NOMO-1 treated with DMSO at 0.1 percent for 48 hours (cell line): ENCODE results near the gene GRID1.
A peak's percentile ranks its signal among the peaks of the same experiment; 100 is the strongest.

ENCODE experiments used
- DNase-seq: peaks from one replicate; lab custom pipeline; 2025; ENCODE audit not compliant: unreplicated experiment; lab: John Stamatoyannopoulos, UW

The GRID1 gene

DNA sequence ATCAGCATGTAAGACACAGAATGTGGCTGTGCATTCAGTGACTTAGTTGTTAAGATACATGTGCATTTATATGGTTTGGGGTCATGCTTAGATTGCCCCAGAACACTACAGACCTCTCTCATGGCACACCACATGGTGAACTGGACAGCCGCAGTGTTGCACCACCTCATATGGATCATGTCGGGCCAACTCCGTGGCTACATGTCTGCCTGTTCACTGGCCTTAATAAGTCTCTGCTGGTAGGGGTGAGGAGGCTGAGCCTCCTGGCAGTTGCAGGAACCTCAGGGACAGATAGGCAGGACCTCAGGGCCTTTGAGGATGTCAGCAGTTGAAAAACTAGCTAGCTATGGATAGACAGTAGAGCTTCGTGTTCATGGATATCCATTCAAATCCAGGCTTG, 751.0 kb downstream of the GRID1 start:
- no peak for DNase-seq

DNA sequence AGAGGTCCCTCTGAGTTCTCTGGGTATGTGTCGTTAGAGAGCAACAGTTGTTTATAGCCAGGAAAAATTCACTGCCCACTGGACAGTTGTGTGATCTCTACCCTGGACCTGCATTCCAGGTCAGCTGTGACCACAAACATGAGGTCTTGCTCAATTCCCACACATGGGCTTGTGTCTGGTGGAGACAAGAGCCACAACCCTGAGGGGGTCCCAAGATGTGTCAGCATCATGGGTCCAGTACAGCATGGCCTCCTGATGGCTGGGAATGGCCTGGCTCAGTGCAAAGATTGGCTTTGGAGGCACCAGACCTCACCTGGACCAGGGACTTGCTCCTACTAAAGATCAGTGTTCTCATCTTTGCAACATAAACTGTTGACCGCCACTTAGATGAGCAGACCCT, 751.6 kb downstream of the GRID1 start:
- no peak for DNase-seq

DNA sequence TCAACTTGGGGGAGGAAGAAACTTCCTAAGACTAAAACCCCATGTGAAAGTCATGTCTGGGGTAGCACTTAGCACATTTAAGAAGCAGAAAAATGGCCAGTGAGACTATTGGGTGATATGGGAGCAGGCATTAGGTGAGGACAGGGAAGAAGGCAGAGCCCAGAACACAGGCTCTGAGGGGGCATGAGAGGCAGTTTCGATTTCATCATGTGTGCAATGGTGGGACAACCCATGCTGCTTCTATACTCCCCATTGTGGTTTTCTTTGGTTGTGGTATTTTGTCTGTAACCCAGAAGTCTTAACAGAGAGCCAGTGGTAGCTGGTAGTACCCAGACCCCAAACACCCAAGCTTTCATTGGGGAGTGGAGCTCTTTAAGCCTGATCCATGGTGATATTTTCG, 752.0 kb downstream of the GRID1 start:
- DNase-seq = no peak

DNA sequence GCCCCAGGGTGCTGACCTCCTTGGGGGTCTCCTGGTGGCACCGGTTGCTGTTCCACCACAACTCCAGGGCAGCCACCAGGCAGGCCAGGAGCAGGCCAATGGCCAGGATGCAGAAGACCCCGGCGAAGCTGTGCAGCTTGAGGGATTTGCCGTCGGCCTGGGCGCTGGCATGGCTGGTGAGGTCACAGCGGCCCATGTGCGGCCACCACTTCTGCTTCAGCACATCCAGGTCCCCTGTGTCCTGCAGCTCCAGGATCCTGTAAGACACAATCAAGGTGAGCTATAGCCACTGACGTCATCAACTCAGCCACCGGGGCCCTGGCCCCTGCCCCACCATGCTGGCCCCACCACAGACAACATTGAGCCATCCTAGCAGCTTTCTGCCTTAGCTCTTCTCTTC, 753.2 kb downstream of the GRID1 start:
- no peak for DNase-seq

DNA sequence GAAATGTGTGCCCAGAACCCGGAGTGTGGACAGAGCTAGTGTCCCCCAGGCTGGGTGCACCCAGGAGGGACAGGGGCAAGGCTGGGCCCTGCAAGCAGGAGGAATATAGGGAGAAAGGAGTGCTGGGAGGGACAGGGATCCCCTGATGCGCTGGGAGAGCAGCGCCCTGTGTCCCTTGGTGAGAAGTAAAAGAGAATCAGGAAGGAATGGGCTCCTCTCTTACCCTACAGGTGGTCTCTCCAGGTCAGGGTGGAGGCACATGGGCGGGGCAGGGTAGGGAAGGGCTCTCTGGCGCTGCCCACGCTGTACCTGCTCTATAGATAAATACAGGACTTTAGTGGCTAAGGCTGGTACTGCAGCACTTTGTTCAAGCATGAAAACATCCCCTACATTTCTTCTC, 753.8 kb downstream of the GRID1 start:
- no peak for DNase-seq

DNA sequence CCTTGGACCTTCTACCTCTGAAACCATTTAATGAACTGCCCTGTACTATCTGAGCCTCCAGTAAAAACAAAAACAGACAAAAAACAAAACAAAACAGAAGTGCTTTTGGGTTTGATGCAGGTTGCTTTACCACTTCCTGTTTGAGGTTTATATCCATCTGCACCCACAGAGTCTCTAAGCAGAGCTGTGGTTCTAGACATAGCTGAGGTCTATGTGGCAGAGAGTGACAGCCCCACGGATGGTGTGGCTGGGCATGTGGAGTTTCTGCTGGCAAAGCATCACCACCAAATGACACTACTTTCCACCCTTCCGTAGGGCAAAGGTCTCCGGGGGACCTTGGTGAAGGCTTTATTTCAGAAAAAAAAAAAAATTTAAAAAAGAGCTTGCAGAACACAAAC, 754.2 kb downstream of the GRID1 start:
- DNase-seq = peak; percentile 68

DNA sequence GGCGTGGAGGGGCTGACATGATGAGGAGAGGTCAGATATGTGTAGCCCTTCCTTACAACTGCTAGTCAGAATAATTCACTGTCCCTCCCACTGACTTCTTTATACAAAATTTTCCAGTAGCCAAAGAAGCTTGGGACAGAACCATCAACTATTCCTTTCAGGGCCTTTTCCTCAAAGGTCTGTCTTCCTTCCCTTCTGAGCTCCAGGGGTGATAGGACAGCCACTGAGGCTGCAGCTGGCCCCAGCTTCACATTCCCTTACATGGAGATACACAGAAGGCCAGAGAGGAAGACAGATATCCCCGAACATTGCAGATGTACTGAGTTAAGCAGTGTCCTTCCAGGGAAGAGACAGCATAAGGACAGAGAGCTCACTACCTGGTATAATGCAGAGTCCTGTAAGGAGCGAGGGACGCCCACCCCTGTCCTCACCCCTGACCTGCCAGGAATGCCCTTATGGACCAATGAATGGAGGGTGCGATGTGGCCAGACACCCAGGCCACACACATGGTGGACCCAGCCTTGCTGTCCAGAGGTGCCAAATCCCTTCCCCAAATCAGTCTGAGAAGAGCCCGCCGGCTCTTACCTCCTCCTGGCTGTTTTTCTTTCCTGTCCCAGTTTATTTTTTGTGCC, 754.7 kb downstream of the GRID1 start:
- DNase-seq = no peak

DNA sequence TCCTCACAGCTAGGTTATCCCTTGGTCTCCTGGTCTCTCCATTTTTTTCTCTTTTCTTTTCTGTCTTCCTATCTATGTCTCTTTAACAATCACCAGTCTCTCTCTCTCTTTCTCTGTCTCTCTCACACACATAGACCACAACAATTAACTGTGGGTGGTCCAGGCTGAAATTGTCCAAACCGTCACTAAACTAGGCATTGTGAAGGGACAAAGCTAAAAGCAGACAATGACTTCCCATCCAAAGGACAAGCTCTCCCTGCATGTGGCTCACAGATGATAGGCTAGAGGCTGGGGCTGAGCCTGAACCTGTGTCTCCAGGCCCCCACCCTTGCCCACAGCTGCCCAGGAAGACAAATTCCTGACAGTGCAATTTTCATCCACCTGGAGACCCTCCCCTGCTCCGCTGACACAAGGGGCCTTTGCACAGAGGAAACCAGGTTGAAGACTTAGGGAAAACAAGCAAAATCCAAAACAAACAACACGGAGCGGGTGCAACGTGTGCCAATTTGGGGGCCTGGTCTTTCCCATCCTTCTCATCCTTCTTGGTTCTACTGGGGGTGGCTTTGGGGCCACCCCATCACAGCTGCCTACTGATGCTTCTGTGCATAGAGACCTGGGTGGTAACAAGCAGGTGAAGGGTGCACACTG, 755.4 kb downstream of the GRID1 start:
- DNase-seq = no peak

DNA sequence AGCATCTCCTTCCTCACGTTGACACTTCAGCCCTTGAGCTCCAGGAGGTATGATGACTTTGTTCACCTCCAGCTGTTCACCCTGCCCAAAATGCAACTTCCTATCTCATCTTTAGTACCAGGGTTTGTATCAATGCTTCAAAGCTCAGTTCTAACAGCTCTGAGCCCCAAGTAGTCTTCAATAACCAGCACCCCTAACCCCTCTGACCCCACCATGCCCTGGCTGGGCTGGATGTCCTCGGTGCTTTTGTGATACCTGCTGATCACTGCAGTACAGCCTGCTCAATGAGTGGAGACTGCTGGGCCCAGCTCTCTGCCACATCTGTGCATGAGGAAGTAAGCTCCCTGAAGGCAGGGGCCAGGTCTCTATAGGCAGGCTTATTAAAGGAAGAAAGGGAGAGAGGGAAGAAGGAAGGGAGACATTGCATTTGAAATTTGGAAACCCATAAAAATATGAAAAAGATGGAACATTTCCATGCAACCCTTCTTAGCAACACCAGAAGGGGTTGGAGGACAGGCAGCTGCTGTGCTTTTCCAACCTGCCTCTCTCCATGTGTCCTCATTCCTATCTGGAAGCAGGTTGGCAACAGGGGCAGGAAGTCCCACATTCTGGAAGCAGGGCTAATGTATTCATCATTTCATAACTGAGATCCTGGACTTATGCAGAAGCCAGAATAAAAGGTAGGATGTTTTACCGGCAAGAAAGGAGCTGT, 756.1 kb downstream of the GRID1 start:
- DNase-seq = no peak

DNA sequence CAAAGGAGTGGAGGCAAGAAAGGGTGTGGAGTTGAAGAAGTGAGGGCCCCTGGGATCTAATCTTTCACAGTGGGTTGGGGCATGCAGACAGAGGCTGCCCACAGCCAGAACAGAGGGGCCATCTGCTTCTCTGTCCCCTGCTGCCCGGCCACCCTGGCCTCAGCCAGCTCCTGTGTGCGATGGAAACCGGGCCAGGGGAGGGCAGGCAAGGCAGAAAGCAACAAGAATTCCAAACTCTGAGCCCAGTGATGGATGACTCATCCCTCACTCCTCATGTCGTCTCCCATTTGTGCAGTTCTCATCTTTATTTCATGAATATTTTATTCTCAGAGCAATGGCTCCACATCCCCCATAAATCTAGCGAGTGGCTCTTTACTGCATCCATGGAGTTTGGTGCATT, 757.1 kb downstream of the GRID1 start:
- DNase-seq = no peak

DNA sequence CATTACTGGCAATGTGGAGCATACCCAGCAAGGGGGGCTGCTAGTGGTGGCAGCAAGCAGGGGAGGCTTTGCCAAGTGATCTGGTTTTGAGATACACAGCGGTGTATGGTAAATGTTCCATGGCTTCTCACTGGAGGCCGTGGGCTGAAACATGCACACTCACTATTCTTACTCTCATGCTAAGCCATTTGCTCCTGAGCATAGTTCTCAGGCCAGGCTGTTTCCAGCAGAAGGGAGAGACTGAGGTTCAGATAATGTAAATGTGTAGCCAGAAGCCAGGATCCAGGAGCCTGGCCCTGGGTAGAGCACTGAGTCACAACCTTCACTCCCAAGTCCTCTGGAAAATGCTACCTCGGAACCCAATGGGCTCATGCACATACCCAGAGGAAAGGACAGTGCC, 757.9 kb downstream of the GRID1 start:
- DNase-seq = no peak

DNA sequence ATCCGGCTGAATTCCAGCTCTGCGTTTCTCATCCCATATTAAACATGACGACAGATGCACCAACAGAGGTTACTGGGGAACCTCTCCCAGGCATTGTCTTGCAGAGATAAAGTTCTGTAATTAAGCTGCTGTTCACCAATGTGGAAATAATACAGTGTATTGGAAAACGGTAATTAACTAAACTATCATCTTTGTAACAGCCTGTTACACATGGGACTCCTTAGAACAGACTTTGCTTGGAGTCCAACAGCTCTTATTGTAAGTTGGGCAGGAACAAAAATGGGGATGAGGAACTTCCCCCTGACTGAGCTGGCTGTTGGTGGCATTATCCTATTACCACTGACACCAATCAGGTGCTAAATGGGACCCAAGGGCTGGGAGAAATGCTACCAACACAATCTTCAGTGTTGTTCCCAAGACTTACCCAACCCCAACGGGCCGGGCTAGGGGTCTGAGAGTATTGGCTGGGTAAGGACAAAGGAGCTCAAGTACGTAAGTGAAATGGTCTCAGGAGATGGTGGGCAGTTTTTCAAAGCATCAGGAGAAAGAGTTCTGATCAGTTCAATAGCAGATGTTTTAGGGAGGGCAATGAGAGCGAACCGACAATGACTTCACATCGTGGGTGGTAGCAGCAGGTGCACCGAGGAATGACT, 759.4 kb downstream of the GRID1 start:
- DNase-seq = no peak

DNA sequence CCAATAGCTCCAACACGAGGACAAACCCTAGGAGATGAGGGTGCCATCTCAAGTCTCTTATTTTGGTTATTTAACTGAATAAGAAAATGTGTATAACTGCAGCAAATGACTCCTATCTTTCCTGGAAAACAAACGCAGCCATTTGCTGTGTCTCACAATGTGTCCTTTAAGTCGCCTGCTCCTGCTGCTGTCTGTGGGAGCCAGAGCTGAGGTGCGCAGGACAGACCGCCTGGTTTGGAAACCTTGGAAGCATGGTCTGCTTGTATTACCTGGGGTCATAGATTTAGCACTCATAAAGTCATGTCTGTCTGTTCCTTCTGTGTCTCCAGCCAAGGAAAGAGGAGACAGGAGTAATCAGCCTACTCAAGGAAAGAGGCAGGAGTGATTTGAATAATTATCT, 760.2 kb downstream of the GRID1 start:
- no peak for DNase-seq

DNA sequence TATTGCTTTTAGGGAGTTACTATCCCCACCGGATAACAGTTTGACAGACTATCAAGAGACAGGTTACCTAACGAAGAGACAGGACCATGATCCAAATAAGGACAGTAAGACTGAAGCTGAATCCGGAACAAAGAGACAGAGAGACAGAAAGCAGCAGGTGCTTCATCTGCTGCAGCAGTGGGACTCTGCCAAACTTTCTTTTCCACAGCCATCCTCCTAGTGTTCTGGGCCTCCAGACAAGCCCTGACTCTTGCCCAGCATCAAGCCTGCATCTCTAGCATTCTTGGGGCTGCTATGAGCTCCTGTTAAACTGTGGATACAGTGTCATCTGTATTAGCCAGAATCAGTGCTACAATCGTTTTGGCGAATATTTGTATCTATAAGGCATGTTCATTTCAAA, 761.7 kb downstream of the GRID1 start:
- DNase-seq = no peak

DNA sequence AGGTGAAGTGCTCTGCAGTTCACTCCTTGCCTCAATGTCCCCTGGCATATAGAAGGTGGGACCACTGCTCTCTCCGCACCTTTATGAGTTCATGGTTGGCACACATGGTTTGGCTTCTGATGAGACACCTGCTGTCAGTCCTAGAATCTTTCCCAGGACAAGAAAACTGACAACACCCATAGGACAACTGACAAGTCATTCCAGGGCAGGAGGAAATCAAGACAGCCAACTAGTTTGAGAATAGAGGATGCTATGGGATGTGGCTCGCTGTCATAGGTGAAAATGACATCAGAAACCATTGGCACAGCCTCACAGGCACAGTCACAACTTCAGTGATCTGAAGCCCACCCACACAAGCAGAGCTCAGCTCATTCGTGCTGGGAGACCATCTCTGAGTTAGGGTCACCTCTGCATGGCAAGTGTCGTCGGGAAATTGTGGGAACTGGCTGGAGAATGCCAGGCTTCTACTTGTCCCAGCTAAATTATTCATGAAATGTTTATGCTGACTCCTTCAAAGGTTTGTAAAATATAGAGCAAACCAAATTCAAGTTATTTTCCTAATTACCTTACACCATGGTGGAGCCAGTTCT, 762.4 kb downstream of the GRID1 start:
- DNase-seq = no peak

DNA sequence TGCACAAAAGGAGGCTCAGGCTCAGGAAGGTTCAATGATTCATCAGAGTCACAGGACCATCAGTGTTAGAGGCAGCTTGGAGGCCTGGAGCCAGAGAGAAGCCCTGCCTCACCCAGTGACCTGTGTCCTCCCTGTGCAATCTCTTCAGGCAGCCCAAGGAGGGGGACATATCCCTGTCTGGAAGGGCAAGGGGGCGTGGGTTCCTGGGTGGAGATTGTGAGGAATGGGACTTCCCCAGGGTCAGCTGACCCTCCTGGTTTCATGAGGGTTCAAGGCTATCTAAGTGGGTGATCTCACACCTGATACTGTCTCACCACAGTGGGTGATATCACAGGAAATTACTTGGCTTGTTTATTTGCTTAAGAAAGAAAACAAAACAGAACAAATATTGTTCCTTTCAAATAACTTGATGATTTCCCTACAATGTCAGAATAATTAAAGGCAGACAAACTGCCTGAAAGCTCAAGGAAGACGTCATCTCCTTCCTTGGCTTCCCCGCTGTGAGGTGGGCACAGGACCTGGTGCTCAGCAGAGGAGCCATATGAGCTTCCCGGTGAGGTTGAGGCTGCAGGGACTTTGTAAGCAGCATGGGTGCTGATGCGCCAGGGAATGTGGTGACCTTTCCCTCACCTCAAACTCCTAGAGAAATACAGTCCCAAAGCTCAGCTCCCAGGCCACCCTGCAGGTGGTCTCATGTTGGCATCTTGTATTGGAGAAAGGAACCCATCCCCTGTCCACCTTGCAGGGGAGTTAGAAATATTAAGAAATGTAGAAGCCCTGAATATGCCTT, 763.2 kb downstream of the GRID1 start:
- DNase-seq = no peak

DNA sequence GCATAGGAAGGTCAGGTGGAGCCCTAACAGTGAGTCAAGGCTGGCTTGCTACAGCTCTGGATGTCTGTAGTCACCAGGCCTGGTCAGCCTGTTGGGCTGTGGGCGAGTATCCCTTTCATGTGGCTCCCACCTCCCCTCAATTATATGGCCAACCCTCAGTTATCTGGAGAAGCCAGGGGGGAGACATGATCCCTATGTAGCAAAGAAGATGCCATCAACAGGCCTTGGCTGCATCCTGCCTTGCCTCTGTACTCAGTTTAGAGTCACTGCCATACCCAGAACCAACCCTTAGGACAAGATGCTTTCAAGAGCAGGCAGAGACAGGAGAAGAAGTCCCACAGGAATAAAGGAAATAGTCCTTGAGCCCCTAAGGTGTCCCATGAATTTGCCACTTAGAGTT, 763.9 kb downstream of the GRID1 start:
- DNase-seq = no peak

DNA sequence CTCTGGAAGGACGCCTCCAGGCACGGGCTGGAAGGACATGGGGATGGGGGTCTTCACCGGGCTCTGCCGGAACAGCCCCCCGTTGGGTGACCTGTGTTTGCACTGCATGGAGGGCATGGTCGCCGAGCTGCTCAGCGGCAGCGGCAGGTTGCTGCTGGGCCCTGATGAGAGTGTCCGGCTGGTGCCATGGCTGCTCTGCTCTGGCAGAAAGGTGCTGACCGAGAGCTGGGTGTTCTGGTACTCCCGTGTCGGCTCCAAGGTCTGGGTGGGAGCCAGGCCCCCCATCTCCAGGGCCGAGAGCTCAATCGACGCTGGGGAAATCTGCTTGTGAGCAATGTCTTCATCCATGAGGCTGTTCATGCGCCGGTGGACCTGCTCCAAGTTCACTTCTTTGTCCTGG, 764.3 kb downstream of the GRID1 start:
- DNase-seq = no peak

DNA sequence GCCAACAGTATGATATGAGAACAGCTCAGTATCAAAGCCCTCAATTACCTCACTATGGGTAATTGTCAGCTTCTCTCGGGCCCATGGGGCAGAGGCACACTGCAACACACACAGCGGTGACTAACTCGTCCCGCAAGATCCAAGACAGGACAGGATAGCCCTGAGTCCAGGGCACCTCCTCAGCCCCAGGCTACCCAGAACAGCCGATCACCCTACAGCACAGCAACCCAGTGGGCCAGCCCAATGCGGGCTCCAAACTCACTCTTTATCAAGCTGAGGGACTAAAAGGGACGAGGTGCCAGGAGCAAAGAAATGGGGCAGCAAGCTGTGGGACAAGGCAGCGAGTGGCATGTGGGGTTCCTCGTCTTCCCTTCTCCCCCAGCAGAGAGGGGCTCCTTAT, 765.1 kb downstream of the GRID1 start:
- no peak for DNase-seq

DNA sequence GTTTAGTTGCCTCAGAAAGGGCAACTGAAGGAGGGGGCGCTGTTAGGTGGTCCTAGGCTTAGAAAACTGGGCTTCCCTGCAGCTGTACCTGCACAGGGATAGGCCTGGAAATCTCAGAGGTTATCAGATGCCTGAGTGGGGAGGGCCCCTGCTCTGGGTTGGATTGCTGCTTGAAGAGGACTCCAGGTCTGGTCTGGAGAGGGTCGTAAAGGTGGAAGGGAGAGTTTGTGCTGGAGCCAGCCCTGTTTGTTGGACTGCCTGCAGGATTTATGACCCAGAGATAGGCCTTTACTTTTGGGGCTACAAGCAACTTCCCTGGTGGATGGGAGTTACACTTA, 765.9 kb downstream of the GRID1 start:
- DNase-seq = no peak
